Activated CD4-positive, CD25-positive, alpha-beta regulatory T cell treated with anti-CD3 and anti-CD28 coated beads, Interleukin-2, amount 50 U/mL, for 16 hours (primary cell): ENCODE data around the gene FLNB.

ENCODE experiments used
- DNase-seq: peaks from one replicate; pipeline ENCODE4 v3.0.0-alpha.2; 2020; ENCODE audit warnings: low read depth, low spot score

The FLNB gene, protein sequence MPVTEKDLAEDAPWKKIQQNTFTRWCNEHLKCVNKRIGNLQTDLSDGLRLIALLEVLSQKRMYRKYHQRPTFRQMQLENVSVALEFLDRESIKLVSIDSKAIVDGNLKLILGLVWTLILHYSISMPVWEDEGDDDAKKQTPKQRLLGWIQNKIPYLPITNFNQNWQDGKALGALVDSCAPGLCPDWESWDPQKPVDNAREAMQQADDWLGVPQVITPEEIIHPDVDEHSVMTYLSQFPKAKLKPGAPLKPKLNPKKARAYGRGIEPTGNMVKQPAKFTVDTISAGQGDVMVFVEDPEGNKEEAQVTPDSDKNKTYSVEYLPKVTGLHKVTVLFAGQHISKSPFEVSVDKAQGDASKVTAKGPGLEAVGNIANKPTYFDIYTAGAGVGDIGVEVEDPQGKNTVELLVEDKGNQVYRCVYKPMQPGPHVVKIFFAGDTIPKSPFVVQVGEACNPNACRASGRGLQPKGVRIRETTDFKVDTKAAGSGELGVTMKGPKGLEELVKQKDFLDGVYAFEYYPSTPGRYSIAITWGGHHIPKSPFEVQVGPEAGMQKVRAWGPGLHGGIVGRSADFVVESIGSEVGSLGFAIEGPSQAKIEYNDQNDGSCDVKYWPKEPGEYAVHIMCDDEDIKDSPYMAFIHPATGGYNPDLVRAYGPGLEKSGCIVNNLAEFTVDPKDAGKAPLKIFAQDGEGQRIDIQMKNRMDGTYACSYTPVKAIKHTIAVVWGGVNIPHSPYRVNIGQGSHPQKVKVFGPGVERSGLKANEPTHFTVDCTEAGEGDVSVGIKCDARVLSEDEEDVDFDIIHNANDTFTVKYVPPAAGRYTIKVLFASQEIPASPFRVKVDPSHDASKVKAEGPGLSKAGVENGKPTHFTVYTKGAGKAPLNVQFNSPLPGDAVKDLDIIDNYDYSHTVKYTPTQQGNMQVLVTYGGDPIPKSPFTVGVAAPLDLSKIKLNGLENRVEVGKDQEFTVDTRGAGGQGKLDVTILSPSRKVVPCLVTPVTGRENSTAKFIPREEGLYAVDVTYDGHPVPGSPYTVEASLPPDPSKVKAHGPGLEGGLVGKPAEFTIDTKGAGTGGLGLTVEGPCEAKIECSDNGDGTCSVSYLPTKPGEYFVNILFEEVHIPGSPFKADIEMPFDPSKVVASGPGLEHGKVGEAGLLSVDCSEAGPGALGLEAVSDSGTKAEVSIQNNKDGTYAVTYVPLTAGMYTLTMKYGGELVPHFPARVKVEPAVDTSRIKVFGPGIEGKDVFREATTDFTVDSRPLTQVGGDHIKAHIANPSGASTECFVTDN (N-terminal part only)

DNA sequence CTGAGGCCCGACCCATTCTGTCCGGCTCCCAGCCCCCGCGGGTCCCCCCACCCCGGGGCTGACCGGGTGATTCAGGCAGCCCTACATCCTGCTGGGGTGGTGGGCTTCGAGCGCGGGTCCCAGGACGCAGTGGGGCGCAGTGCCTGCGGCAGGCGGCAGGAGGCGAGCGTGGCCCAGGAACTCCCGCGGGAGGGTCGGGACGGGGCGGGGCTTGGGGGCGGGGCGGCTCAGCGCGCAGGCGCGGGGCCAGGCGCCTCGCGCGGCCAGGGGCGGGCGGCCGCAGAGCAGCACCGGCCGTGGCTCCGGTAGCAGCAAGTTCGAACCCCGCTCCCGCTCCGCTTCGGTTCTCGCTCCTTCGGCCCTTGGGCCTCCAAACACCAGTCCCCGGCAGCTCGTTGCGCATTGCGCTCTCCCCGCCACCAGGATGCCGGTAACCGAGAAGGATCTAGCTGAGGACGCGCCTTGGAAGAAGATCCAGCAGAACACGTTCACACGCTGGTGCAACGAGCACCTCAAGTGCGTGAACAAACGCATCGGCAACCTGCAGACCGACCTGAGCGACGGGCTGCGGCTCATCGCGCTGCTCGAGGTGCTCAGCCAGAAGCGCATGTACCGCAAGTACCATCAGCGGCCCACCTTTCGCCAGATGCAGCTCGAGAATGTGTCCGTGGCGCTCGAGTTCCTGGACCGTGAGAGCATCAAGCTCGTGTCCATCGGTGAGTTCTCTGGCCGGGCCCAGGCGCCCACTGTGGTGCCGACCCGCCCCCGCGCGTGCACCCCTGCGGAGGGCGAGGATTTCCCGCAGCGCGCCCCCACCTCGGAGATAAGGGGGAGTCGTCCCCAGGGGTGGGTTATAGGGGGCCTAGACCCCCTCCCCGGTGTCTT is at the start of gene FLNB:
Gene FLNB (plus strand): TSS at position 282 of the 885 bp plus-strand sequence. CDS start 143 bp downstream, at position 425.
- peak; percentile 44 for DNase-seq

- DNase-seq: no peak
Observed at GRCh38 chr3:57958642-57959422, 49.4 kb upstream of the FLNB start.

- DNase-seq: no peak
Observed at GRCh38 chr3:57959423-57960173, 48.6 kb upstream of the FLNB start.

- no peak for DNase-seq
Observed at GRCh38 chr3:57960174-57960505, 48.1 kb upstream of the FLNB start.

- no peak for DNase-seq
Observed at GRCh38 chr3:57961177-57961827, 46.9 kb upstream of the FLNB start.

DNA sequence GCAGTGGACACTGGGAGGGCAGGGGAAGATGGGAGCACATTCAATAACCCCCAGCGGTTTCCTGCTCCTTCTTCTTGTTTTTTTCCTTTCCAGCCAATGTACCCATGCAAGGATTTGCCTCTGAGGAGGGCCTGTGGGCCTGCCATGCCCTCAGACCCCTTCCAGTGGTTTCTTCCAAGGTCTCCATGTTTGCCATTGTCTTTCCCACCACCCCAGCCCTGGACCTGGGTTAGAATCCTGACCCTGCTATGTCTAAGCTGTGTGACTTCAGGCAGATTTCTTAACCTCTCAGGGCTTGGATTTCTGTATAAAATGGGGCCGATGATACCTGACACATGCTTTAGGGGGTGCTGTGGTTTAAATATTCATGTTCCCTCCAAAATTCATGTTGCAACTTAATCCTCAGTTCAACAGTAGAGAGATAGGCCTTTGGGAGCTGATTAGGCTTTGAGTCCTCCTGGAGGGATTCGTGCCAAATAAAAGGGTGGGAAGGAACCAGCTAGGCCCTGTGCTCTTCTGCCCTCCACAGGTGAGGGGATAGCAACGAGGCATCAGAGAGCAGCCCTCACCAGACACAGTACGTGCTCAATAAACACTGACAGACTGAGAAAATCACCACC is 46.3 kb upstream of the FLNB start:
- DNase-seq: no peak

DNA sequence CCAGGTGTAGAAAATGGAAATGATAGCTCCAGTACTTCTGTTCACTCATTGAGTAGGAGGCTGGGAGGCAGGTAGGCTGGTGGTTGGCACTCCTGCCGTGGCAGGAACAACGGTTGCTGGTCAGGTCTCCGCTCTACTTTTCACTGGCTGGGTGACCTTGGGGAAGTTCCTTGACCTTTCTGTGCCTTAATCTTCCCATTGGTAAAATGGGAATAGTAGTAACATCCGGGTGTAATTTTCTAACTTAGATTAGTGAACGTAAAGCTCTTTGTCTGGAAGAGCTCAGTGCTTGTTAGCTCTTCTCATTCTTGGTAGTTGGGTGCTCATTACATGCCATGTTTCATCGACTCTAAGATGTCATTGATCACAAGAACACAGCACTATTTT is 45.8 kb upstream of the FLNB start:
- no peak for DNase-seq

GRCh38 chr3:57963811-57964346 is 44.3 kb upstream of the FLNB start:
- no peak for DNase-seq

GRCh38 chr3:57966829-57967228 is 41.4 kb upstream of the FLNB start:
- no peak for DNase-seq

GRCh38 chr3:57967590-57967989 is 40.6 kb upstream of the FLNB start:
- no peak for DNase-seq

DNA sequence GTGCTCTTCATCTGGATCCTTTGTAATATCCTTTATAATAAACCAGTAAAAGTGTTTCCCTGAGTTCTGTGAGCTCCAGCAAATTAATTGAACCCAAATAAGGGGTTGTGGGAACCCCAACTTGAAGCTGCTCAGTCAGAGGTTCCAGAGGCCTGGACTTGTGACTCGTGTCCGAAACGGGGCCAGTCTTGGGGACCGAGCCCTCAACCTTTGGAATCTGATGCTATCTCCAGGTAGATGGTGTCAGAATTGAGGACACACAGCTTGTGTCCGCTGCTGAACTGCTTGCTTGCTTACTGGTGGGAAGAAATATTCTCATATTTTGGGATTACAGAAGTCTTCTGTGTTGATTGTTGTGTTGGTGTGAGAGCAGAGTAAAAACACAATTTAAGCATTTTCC is 39.7 kb upstream of the FLNB start:
- DNase-seq: no peak

DNA sequence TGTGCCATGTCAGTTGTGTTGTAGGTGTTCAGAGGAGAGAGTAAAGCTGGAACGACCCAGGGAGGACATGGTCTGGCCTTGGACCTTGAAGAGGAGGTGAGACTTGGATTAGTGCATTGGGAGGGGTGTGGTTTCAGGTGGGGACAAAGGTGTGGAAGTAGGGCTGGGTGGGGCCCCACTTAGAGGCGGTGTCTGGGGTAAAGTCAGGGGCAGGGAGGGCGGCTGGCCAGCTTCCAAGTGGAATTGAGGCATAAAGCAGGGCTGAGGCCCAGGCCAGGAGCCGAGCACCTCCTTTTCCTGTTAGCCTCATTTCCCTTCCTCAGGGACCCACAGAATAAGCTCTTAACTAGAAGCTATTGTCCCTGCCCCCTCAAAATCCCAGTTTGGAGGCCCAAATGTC is 36.2 kb upstream of the FLNB start:
- DNase-seq: no peak

DNA sequence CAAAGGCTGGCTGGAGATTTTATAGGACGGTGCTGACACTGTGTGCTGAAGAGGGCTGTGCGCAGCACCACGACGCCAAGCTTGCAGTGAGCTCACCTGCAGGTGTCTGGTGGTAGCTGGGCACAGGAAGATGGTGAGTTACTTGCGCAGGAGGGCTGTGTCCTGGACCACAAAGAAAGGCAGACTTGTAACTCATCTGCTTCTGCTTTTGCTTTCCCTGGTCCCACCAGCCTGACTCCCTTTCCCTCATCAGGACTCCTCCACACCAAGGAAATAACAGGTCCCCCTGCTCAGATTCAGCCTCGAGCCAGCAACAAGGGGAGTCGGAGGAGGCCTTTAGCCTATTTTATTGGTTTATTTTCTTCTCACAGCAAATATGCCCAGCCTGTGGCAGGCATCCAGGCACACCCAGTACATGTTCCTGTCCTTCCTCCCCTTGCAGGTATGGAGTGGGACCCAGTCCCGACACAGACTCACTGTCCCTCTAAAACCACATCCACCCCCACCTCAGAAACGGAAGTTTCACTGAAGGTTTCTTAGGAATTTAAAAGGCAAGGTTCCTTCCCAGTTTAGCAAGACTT is 35.6 kb upstream of the FLNB start:
- DNase-seq: no peak

DNA sequence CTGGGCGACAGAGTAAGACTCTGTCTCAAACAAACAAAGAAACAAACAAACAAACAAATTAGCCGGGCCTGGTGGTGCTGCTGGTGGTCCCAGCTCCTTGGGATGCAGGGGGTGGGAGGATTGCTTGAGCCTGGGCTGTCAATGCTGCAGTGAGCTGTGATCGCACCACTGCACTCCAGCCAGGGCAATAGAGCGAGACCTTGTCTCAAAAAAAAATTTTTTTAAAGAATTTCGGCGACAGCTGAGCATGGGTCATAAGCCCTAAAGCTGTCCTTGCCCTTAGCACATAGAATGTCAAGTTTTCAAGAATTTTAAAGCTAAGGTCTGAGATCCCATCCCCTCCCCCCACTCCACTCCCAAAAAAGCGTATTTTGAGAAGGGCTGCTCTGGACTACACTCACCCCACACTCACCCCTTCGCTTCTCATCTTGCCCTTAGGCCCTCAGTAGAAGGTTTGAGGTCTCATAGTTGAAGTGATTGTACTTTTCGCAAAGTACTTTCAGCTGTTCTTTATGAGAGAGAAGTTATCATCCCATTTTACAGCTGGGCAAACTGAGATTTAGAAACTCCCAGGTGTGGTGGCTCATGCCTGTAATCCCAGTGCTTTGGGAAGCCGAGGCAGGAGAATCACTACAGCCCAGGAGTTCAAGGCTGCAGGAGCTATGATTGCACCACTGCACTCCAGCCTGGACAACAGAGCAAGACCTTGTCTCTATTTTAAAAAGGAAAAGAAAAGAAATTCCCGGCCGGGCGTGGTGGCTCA is 34.3 kb upstream of the FLNB start:
- DNase-seq: no peak

DNA sequence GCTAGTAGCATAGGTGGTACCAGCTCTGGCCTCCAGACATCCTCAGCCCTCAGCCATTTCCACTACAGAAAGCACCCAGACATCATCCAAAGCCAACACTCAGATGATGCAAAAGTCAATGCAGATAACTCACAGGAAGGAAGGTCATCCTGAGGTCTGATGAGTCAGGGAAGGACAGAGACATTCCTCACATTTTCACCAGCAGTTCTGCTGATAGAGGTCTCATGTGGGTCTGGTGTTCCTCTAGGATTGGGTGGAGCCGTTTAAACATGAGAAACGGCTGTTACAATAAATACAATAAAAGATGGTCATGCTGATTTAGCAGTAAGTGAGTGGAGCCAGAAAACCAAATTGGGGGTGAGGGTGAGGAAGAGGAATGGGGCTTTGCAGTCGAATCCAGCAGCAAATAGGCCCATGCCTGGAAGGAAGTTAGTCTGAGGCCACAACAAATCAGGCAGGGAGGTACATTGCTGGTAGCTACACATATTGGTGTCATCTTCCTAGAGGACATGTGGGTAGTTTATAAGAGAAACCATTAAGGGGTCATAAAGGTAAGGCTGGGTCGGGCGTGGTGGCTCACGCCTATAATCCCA is 33.3 kb upstream of the FLNB start:
- no peak for DNase-seq

- DNase-seq: no peak
Observed at GRCh38 chr3:57977818-57978235, 30.4 kb upstream of the FLNB start.

DNA sequence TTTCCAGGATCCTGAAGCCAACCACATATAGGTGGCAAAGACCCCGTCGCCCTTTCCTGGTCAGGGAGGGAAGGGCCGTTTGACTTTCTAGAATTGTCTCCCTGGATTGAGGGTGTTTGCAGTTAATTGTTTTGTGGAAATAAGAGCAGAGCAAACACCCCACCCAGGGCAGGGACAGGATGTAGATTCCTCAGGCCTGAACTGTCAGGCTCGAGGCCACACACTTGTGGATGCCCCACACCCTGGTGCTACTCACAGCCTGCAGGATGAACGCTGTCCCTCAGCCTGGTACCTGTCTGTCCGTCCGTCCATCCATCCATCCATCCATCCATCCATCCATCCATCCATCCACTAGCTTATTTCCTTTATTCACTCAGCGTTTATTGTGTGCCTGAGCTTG is 29.9 kb upstream of the FLNB start:
- no peak for DNase-seq
